ENCODE results near the gene CD40.
A peak's percentile ranks its signal among the peaks of the same experiment; 100 is the strongest.

Gene CD40

DNA sequence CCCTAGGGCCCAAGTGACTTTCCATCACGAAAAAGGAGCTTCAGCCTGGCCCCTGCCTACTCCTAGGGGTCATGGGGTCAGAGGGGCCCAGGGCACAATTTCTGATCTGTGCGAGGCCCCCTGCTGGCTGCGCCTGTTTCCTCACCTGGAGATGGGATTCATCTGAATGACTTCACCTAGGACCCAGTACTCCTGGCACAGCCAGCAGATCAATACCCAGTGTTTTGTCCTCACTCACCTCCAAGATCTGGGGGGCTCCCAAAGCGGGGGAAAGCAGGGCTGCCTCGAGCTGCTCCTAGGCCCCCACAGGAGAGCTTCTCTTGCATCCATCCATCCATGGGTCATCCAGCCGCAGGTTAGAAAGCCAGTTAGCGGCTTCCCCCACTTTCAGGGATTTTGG, 33.8 kb downstream of the CD40 start:
- no peak for DNase-seq

DNA sequence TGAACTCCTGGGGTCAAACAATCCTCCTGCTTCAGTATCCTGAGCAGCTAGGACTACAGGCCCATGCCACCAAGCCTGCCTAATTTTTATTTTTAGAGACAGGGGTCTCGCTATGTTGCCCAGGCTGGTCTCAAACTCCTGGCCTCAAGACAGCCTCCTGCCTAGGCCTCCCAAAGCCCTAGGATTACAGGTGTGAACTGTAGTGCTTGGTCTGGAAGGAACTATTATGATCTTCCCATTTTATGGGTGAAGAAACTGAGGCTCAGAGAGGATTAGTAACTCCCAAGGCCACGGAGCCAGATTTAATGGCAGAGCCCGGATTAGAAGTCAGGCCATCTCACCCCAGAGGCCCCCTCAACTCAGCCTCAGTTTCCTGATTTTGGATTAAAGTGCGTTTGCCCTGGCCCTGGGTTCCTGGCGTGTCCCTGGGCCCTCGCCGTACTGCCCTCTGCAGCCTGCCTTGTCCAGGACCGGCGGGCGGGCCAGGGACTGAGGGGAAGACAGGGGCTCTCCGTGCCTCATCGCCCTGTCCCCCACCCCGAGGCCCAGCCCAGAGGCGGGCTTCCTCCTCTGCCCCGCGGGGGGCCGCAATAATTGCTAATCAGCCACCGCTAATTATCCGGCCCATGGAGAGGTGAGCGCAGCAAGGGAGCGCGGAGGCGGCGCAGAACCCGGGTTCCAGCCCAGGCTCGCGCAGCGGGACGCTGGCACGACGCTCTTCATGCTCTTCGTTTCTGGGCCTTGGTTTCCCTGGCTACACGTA, 34.9 kb downstream of the CD40 start:
- DNase-seq = peak; percentile 53

DNA sequence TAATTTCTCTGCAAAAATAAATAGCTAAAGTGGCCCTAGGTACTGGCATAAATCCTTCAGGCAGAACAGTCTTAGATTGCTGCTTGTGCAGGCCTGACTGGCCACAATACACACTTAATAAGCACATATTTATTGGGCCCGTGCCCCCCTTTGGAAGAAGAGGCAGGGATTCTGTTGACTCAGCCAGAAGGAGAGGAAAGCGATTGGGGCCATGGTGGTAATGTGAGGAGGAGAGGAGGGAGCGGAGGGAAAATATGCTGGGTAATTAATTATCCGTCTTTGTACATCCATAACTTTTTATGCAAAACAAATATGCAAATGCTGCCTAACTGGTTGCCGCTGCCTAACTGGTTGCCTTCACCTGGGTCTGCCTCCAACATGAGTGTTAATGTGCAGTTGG, 36.2 kb downstream of the CD40 start:
- DNase-seq = no peak

GRCh38 chr20:46154796-46155195, 36.7 kb downstream of the CD40 start:
- DNase-seq = no peak

GRCh38 chr20:46156065-46156464, 38.0 kb downstream of the CD40 start:
- DNase-seq = no peak

GRCh38 chr20:46157076-46157592, 39.0 kb downstream of the CD40 start:
- no peak for DNase-seq

- peak; percentile 73 for DNase-seq
Measured at GRCh38 chr20:46157625-46158024, 39.5 kb downstream of the CD40 start.

DNA sequence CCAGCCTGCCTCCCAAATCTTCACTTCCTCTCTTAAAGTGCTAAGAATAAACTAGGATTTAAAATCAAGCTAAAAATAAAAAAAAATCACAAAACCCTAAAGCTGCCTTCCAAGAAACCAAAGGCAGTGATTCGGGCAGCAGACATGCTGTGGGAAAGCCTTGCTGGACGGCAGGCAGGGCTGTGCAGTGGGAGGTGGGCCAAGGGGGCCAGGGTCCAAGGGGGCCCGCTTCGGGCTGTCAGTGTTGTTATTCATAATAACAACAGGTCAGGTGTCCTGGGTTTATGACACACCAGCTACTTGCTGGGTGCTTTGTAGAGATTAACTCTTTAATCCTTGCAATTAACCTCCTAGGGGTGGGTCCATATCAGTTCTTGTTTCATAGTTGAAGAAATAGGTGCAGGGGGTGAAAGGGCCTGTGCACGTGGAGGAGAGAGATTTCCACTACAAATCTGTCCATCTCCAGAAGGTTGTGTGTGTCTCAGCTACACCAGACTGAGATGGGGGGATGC, 40.4 kb downstream of the CD40 start:
- no peak for DNase-seq

DNA sequence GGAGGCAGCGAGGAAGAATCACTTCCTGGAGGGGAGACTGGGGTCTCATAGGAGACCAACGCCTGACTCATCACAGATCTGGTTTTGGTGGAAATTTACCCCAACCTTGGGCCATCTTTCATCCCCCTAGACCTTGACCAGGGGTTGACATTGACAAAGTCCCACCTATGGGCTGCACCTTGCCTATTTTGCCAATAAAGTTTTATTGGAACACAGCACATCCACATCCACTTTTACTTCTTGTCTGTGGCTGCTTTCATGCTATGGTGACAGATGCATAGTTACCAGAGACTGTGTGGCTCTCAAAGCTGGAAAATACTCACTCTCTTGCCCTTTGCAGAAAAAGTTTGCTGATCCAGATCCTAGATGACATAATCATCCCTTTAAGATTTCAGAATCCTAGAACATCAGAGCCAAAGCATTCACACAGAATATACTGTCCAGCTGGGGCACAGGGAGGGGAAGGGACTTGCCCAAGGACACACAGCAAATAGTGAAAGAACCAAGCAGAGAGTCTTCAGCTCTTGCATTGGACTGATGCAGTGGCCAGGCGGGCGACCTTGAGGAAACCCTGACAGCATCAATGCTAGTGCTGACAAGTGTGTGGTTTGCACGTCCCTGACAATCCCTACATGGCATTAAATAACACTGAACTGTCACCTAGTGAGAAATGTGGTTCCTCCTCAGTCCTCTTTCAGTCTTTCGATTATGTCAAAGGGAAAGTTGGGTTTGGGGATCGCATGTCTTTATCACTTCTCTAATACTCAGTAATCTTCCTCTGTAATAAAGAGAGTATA, 41.2 kb downstream of the CD40 start:
- DNase-seq = no peak

GRCh38 chr20:46160661-46161060, 42.5 kb downstream of the CD40 start:
- no peak for DNase-seq

DNA sequence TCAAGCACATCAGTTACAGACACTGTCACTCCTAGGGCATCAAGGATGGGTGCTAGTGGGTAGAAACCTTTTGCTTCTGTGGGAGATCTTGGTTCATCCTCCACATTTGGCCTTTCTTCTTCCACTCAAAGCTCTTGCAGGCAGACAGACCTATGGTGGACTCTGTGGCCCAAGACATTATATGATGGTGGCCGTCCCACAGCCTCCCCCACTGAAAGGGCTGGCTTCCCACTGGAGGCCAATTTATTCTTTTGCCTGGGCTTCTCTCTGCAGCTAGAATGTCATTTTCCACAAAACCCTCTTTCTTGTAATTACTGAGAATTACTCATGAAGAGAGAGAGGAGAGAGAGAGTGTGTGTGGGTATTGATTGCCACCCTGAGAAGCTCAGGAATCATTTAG, 43.8 kb downstream of the CD40 start:
- no peak for DNase-seq

DNA sequence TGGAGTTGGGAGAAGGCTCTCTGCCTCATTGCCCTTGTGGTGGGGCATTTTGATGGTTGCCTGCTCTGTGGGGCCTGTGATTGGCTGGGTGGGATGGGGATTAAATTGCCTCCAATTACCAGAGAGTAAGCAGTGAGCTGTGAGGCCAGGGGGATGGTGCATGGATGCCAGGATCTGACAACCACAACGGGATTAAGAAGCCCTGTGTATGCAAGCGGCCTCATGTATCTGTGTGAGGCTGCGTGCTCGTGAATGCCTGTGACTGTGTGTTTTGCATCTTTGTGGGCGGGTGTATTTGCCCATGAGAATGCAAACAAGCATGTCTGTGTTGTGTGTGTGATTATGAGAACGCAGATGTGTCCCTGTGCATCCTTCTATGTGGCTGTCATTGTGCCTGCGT, 46.1 kb downstream of the CD40 start:
- no peak for DNase-seq

- DNase-seq = no peak
Measured at GRCh38 chr20:46167080-46167479, 49.0 kb downstream of the CD40 start.

DNA sequence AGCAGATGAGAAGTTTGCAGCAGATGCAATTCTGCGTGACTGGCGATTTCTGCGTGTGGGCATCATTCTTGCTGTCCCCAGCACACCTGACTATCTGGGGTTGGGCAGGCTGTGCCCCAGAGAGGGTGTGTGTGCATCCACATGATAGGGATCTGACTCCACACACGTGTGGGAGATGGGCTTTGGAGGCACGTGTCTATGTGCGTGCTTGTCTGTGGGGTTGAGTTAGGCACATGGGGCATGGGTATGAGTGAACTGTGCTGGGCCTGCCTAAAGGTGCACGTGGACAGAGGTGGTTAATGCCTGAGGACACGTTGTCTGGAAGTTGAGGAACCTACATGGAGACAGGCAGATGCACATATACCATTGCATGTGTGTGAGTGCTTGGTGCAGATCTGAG, 50.3 kb downstream of the CD40 start:
- DNase-seq = no peak

DNA sequence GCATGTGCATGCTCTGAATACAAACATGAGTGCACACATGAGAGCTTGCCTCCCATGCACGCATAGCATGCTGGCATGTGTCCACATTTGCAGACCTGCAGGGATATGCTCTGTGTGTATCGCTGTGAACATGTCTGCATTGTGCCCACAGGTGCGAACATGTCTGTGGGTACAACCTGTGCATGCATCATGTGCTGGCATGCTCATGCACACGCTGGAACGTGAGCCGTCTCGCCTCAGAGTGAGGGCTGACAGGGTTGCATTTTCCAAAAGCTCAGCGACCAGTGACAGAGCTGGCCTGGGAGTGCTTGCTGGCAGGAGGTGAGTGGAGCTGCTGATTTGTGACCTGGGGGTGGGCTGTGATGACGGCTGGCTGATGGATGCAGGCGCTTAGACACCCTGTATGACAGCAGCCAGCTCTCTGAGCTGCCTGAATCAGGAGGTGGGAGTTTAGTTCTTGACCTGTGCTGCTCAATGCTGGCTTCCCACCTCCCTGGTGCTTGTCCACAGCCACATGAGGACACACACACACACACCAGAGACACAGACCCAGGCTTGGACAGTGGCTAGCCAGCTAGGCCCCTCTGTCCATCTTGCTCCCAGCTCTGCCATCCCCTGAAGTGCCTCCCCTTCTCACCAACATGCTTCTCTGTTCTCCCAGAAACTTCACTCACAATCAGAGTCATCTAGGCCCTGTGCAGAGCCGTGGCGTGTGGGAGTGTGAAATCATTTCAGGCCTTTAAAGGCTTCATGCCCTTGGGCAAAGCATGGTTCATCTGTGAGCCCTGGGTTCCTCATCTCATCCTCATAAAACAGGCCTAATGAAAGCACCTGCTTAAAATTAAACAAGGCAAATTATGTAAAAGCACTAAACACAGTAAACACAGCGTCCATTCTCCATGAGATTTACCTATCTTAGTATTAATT, 51.4 kb downstream of the CD40 start:
- no peak for DNase-seq

DNA sequence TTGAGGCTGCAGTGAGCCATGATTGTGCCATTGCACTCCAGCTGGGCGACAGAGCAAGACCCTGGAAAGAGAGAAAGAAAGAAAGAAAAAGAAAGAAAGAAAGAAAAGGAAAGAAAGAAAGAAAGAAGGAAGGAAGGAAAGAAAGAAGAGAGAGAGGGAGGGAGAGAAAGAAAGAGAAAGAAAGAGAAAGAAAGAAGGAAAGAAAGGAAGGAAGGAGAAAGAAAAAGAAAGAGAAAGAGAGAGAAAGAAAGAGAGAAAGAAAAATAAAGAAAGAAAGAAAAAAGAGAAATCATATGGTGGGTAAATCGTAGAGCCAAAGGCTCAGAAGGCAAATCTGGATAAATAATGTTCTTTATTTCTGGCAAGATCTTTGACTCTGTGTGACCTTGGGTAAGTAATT, 53.4 kb downstream of the CD40 start:
- DNase-seq = no peak

DNA sequence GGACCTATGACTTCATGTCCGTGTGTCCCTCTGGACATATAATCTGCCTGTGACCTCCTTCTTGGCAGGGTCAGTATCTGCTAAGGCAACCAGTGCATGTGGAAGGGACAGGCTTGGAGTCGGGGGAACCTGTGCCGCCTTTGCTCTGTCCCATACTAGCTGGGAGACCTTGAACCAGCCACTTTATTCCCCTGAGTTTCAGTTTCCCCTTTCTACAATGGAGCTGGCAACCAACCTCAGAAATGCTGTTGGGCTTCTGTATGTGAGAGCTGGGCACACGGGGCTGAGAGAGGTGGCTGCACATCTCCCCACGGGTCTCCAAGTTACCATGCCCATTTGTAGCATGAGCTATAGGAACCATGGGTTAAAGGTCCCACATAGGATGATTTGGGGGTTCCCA, 53.8 kb downstream of the CD40 start:
- no peak for DNase-seq

DNA sequence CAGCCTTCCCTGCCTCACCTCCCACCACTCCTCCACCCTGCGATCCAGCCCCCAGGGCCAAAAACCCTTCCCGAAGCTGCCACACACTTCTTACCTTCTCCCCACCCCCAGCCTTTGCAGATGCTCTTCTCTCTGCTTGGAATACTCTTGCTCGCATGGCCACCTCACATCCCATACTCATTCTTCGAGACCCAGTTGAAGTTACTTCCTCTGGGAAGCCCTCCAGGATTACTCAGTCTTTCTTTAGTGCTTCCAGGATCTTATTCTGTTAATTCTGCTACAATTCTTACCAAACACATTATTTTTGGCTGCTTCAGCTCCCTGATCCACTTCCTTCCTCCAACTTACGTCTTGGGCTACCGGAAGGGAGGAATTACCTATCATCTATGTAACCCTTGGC, 54.3 kb downstream of the CD40 start:
- no peak for DNase-seq

DNA sequence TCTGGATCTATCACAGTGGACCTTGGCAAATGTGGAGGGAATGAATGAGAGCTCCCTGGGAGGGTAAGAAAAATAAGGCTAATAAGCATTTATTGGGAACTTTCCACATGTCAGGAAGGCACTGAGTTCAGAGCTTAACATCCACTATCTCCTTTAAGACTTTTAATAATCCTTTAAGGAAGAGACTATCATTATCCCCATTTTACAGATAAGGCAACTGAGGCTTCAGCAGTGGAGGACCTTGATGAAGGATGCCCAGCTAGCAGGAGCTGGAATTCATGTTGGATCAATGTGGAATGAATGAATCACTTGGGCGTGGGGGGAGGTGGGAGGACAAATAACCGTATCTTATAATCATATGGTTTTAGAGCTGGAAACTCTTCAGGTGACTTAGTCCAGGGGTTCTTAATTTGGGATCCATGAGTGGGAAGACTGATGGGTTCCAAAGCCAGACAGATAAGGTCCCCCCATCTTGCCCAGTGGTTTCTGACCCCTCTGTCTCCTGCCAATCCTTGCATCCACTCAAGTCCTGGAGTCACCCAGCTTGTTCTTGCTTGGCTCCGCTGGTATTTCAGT, 54.9 kb downstream of the CD40 start:
- no peak for DNase-seq

DNA sequence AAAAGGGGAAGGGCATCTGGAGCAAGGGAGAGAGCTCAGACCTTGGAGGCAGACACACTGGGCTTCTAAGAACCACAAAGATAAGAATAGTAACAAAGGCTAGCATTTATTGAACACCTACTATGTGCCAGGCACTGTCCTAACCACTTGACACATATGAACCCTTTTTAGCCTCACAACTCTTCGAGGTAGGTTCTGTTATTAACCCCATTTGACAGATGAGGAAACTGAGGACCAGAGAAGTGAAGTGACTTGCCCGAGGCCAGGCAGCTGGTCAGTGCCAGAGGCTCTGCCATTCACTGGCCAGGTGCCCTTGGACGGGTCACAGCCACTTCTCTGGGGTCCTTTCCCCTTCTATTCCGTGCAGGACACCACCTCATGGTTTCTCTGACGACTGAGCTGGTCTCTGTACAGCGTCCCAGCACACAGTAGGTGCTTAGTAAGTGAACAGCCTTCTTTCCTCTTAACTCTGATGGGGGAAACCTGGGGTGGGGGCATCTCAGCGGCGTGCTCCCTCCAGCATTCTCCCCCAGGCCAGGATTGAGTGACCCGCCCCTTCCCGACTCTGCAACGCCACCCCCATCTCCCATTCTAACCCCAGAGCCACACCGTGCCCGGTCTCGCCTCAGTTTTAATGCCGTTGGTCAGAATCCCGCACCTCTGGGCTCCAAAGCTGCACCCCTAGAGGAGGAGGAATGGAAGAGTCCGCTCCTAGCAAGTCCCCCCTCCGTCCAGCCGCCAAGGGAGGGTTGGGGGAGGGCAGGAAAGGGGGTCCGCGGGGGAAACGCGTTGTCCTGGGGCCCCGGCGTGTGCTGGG, 55.7 kb downstream of the CD40 start:
- no peak for DNase-seq

DNA sequence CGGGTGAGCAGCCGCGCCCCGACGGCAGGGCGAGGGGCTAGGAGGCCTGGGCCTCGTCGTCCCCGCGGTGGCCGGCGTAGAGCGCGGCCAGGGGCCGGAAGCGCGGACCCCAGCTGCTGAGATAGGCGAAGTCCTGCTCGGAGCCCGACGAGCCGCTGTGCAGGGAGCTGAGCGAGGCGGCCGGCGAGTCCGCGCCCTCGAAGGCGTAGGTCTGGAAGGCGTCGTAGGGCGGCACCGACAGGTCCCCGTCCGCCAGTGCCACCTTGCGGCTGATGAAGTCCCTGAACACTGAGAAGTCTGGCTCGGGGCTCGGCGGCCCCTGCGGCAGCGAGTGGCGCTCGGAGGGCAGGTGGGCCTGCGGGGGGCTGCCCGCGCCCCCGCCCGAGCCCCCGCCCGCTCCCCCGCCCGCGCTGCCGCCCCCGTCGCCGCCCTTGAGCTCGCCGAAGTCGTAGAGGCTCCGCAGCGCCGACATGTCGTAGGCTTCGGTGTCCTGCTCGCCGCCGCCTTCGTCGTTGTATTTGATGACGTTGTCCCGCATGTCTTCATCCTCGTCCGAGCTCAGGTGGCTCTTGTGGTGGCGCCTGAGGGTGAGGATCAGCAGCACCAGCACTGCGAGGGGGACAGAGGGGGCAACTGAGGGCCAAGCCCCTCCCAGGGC, 56.5 kb downstream of the CD40 start:
- DNase-seq = peak; percentile 77
